ENCODE results near the gene MFN2.

DNA sequence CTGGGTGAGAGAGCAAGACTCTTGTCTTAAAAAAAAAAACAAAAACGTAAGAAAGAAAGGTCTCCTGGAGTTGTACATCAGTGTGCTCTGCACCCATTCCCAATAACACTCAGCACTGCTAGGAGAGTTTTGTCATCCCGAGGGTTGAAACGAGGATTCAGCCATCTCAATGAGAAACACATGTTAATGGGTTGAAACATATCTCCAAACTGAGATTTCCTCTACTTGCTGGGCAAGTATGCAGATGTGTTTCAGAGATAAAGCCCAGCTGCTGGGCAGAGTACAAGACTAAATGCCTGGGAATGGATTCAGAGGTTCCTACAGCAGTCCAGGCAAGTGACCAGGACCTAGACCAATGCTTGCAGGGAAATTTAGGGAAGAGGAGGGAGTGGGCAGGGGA, 2.6 kb upstream of the MFN2 start:
- TF ChIP-seq CTCF (IDR thresholded peaks at IDR 0.05; ENCODE audit: low read length) (no peak), EZH2phosphoT487 (IDR thresholded peaks at IDR 0.05; ENCODE audit: low read length) (no peak)
